SK-N-SH (cell line): ENCODE data around the gene INSYN2B. TPM values are rescaled to one million over a fixed set of nuclear protein-coding genes. Genes with fewer than 3 reads are reported as not detected.
A peak's percentile ranks its signal among the peaks of the same experiment; 100 is the strongest.

Source experiments
- CTCF ChIA-PET: fragments of 300-600, 350-600 bp; formaldehyde crosslinking; extraction: SDS; loops from one replicate; lab custom pipeline; 2021; lab: Yijun Ruan, JAX
- POLR2A ChIA-PET: fragments of 350-600 bp; sonication (Branson Sonifier 250); formaldehyde crosslinking; extraction: SDS; loops from one replicate; lab custom pipeline; 2020; ENCODE audit warnings: antibody characterized with exemption, inconsistent platforms; lab: Yijun Ruan, JAX
- DNase-seq: peaks from one replicate; pipeline ENCODE4 v3.0.0; 2012
- H2AFZ ChIP-seq: fragments of 200-600 bp; sonication (generic); 2 replicates; pipeline ENCODE4 v1.8.1; 2016; ENCODE audit warnings: antibody characterized with exemption, mild to moderate bottlenecking, low read depth
- H3F3A ChIP-seq: fragments of 200-600 bp; sonication (generic); replicated peaks from 2 replicates; pipeline ENCODE3; 2016; ENCODE audit warnings: antibody characterized with exemption, mild to moderate bottlenecking; ENCODE audit not compliant: insufficient read depth
- H3K27ac ChIP-seq, 2 experiments: fragments of 200-500 bp in 1 of 2; fragments of 200-600 bp in 1 of 2; sonication (Bioruptor generic) in 1 of 2; sonication (generic), shearing (Covaris generic) in 1 of 2; 2 replicates each; pipeline versions ENCODE4 v1.5.1 to v1.6.1; 2014 to 2016; ENCODE audit warnings: low read depth in 2 of 2, inconsistent platforms in 1 of 2, low read length in 1 of 2, mild to moderate bottlenecking in 1 of 2, mixed read lengths in 1 of 2
- H3K27me3 ChIP-seq: fragments of 200-600 bp; sonication (generic), shearing (Covaris generic); 2 replicates; pipeline ENCODE4 v1.6.1; 2016; ENCODE audit warnings: mixed run types; ENCODE audit not compliant: insufficient read depth
- H3K36me3 ChIP-seq, 2 experiments: fragments of 200-500 bp in 1 of 2; fragments of 200-600 bp in 1 of 2; sonication (Bioruptor generic) in 1 of 2; sonication (generic) in 1 of 2; replicated peaks in 1 of 2; 2 replicates each; pipeline versions ENCODE3 to v1.5.1; 2014 to 2016; ENCODE audit warnings: low read length in 1 of 2, mild to moderate bottlenecking in 1 of 2; ENCODE audit not compliant: insufficient read depth in 2 of 2, control insufficient read depth in 1 of 2
- H3K4me1 ChIP-seq, 2 experiments: fragments of 200-500 bp in 1 of 2; fragments of 200-600 bp in 1 of 2; sonication (Bioruptor generic) in 1 of 2; sonication (generic), shearing (Covaris generic) in 1 of 2; 2 replicates each; pipeline versions ENCODE4 v1.5.1 to v1.6.1; 2014 to 2016; ENCODE audit warnings: low read depth in 1 of 2, low read length in 1 of 2, mixed run types in 1 of 2; ENCODE audit not compliant: insufficient read depth in 2 of 2, control insufficient read depth in 1 of 2
- H3K4me2 ChIP-seq: fragments of 200-600 bp; sonication (generic), shearing (Covaris generic); 2 replicates; pipeline ENCODE4 v1.6.1; 2017; ENCODE audit warnings: mixed run types
- H3K4me3 ChIP-seq, 2 experiments: fragments of 200-500 bp in 1 of 2; fragments of 200-600 bp in 1 of 2; sonication (Bioruptor generic) in 1 of 2; sonication (generic), shearing (Covaris generic) in 1 of 2; 2 replicates each; pipeline versions ENCODE4 v1.5.1 to v1.8.1; 2014 to 2016; ENCODE audit warnings: low read depth in 2 of 2, inconsistent platforms in 1 of 2, low read length in 1 of 2, mild to moderate bottlenecking in 1 of 2, mixed read lengths in 1 of 2, moderate library complexity in 1 of 2
- H3K79me2 ChIP-seq: fragments of 200-600 bp; sonication (generic); 2 replicates; pipeline ENCODE4 v1.8.1; 2017; ENCODE audit warnings: mild to moderate bottlenecking; ENCODE audit not compliant: insufficient read depth
- H3K9ac ChIP-seq: fragments of 200-600 bp; sonication (generic); 2 replicates; pipeline ENCODE4 v1.6.1; 2017; ENCODE audit warnings: mixed run types
- H3K9me2 ChIP-seq: fragments of 200-600 bp; sonication (generic); 2 replicates; pipeline ENCODE4 v1.6.1; 2017; ENCODE audit warnings: mixed run types
- H3K9me3 ChIP-seq: fragments of 200-600 bp; sonication (generic); 2 replicates; pipeline ENCODE4 v1.6.1; 2017; ENCODE audit warnings: mixed run types, mild to moderate bottlenecking, moderate library complexity
- H4K20me1 ChIP-seq: fragments of 200-600 bp; sonication (generic); 2 replicates; pipeline ENCODE4 v1.6.1; 2017; ENCODE audit warnings: mild to moderate bottlenecking, mixed run types; ENCODE audit not compliant: insufficient read depth
- CHD2 ChIP-seq: fragments of 150-350 bp; IDR thresholded peaks from 2 replicates; pipeline ENCODE4 v1.6.1; 2018; ENCODE audit warnings: low read length; ENCODE audit not compliant: partially characterized antibody
- ELF1 ChIP-seq: IDR thresholded peaks from 2 replicates; pipeline ENCODE4 v1.4.0; 2012
- FOXM1 ChIP-seq: IDR thresholded peaks from 2 replicates; pipeline ENCODE4 v1.4.0; 2012; ENCODE audit warnings: low read depth, mild to moderate bottlenecking
- GATA2 ChIP-seq: sonication (generic); formaldehyde crosslinking; IDR thresholded peaks from 2 replicates; pipeline ENCODE4 v1.5.0; 2020; ENCODE audit warnings: mild to moderate bottlenecking, missing genetic modification reagents
- IRF3 ChIP-seq: fragments of 150-350 bp; IDR thresholded peaks from 2 replicates; pipeline ENCODE4 v1.6.1; 2016; ENCODE audit warnings: mild to moderate bottlenecking, low read depth, low read length
- JUND ChIP-seq: IDR thresholded peaks from 2 replicates; pipeline ENCODE4 v1.4.0; 2012
- MAX ChIP-seq: IDR thresholded peaks from 2 replicates; pipeline ENCODE4 v1.4.0; 2012; ENCODE audit warnings: low read depth
- NFIC ChIP-seq: IDR thresholded peaks from 2 replicates; pipeline ENCODE4 v1.4.0; 2012; ENCODE audit warnings: borderline replicate concordance
- NRF1 ChIP-seq: IDR thresholded peaks from 2 replicates; pipeline ENCODE4 v1.6.1; 2012; ENCODE audit warnings: low read depth, mild to moderate bottlenecking, low read length
- RCOR1 ChIP-seq: fragments of 150-350 bp; IDR thresholded peaks from 2 replicates; pipeline ENCODE4 v1.6.1; 2017; ENCODE audit warnings: antibody characterized with exemption, low read length
- SIN3A ChIP-seq: IDR thresholded peaks from 2 replicates; pipeline ENCODE4 v1.6.1; 2012; ENCODE audit warnings: low read depth, mild to moderate bottlenecking, low read length, moderate library complexity, borderline replicate concordance
- USF2 ChIP-seq: fragments of 150-350 bp; IDR thresholded peaks from 2 replicates; pipeline ENCODE4 v1.6.1; 2017; ENCODE audit warnings: antibody characterized with exemption, low read length, low read depth, borderline replicate concordance
- WGBS: methylation state at CpG from one replicate; pipeline ENCODE4 v1.1.6; 2017; ENCODE audit warnings: low lambda C conversion rate; 5-methylcytosine and 5-hydroxymethylcytosine counted together
- polyA plus RNA-seq, 3 experiments: library from polyadenylated mRNA; depleted of rRNA; stranded (reverse); fragments of >200 nt; gene quantifications; 2 replicates each; pipeline ENCODE4 v1.2.3, GENCODE V29; 2012
- TF ChIP-seq, protein P1 (sequence below): fragments of 200-600 bp; sonication (generic); IDR thresholded peaks from 2 replicates; pipeline ENCODE4 v1.6.1; 2017; ENCODE audit warnings: antibody characterized with exemption, mild to moderate bottlenecking, moderate library complexity

The INSYN2B gene
- polyA plus RNA-seq, 1 of the 3 experiments (the other 2 are of a cell fraction), result 9.2 TPM

DNA sequence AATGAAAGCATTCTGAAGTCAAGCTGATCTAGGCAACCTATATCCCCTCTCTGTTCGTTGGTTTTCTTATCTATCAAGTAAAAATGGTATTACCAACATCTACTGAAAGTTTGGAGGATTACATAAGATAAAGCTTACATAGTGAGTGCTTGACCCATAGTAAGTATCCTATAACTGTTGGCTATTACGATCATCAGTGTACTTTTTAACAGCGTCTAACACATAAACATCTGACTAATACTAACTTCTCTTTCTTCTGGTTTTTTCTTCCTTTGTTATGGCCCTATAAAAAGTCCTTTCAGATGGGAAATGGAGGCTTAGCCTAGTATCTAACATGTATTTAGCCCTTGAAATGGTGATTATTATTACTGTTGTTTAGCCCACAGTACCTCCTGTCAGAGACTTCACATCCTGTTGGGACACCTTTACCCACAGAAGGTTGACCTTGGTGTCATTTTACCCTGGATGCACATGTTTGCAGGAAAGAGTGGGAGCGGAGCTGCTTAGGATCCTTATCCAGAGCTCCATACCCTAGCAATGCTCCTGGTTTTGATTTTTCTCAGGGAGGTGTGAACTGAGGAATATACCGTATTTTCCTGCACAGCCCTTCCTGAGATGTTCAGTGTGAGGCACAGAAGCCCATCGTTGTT is 6.0 kb downstream of the INSYN2B start (continued):
- TF ChIP-seq, protein P1, sequence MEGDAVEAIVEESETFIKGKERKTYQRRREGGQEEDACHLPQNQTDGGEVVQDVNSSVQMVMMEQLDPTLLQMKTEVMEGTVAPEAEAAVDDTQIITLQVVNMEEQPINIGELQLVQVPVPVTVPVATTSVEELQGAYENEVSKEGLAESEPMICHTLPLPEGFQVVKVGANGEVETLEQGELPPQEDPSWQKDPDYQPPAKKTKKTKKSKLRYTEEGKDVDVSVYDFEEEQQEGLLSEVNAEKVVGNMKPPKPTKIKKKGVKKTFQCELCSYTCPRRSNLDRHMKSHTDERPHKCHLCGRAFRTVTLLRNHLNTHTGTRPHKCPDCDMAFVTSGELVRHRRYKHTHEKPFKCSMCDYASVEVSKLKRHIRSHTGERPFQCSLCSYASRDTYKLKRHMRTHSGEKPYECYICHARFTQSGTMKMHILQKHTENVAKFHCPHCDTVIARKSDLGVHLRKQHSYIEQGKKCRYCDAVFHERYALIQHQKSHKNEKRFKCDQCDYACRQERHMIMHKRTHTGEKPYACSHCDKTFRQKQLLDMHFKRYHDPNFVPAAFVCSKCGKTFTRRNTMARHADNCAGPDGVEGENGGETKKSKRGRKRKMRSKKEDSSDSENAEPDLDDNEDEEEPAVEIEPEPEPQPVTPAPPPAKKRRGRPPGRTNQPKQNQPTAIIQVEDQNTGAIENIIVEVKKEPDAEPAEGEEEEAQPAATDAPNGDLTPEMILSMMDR, result no peak
- TF ChIP-seq MAX, result no peak
- TF ChIP-seq IRF3, result no peak
- no peak for TF ChIP-seq GATA2 (CRISPR knock-in tag)

DNA sequence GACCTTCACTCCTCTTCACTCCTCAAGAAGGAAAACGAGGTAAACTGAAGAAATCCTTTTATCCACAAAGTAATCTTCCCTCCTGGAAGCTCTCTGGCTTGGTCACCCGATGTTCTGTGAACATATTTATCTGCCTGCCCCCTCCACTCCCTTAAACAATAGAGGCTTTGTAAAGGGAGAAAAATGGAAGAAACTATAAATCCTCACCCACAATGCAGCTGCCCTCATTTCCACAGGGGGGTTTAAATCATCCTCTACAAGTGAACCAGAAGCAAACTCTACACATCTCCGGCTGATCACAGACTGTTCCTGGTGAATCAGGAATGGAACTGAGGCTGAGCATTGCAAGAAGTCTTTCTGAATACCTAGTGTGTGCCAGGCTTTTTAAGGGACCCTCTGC is 7.2 kb downstream of the INSYN2B start:
- POLR2A ChIA-PET, result no interaction called here
- Histone ChIP-seq H3K4me1 (peaks cover 9 to 62% of the 10 kb centered on the region in 2 experiments), H3K9ac (no peak overlapping the region), H3K27ac (peak overlapping the region in 1 of 2 experiments; percentile 96; a peak in 1 of 4 replicates), H3K9me2 (no peaks in the 10 kb centered on the region), H3K27me3 (no peaks in the 10 kb centered on the region)
- DNase-seq, result no peak
- TF ChIP-seq NFIC, result no peak
- TF ChIP-seq RCOR1, result no peak
- TF ChIP-seq USF2, result no peak
- TF ChIP-seq ELF1, result no peak
- no peak for TF ChIP-seq CHD2
- TF ChIP-seq FOXM1, result no peak
- no peak for TF ChIP-seq JUND
- TF ChIP-seq NRF1, result no peak
- TF ChIP-seq IRF3, result no peak
- no peak for TF ChIP-seq SIN3A
- TF ChIP-seq, all 33 proteins: peak for 0
- CTCF ChIA-PET, result interaction anchor here (1.1 kb wide), 1 partner anchor 8 kb away, joined by 4 read pairs; no protein-coding TSS in a partner anchor
- H3F3A ChIP-seq, result peaks cover 28% of the 10 kb centered on the region
- H3K4me2 ChIP-seq, result 0 out of 2 replicates have a peak overlapping the region, but pooled peaks have one; percentile 5
- 49% methylated on average over 3 of the region's 3 CpGs for WGBS
- no peak overlapping the region for H2AFZ ChIP-seq
- peaks cover 91% of the 10 kb centered on the region for H3K79me2 ChIP-seq
- no peak overlapping the region for H3K4me3 ChIP-seq
- H4K20me1 ChIP-seq, result no peaks in the 10 kb centered on the region
- H3K9me3 ChIP-seq, result no peaks in the 10 kb centered on the region
- peaks cover 0 to 3% of the 10 kb centered on the region in 2 experiments for H3K36me3 ChIP-seq
